HG03135 (cell line): Measurements from ENCODE around the gene RASD2.

Experiments used
- ATAC-seq: cut with Tn5 transposase; IDR thresholded peaks from one replicate; pipeline ENCODE4 v1.9.1; 2021; ENCODE audit warnings: mild to moderate bottlenecking, moderate library complexity; ENCODE audit not compliant: unreplicated experiment

The RASD2 gene

DNA sequence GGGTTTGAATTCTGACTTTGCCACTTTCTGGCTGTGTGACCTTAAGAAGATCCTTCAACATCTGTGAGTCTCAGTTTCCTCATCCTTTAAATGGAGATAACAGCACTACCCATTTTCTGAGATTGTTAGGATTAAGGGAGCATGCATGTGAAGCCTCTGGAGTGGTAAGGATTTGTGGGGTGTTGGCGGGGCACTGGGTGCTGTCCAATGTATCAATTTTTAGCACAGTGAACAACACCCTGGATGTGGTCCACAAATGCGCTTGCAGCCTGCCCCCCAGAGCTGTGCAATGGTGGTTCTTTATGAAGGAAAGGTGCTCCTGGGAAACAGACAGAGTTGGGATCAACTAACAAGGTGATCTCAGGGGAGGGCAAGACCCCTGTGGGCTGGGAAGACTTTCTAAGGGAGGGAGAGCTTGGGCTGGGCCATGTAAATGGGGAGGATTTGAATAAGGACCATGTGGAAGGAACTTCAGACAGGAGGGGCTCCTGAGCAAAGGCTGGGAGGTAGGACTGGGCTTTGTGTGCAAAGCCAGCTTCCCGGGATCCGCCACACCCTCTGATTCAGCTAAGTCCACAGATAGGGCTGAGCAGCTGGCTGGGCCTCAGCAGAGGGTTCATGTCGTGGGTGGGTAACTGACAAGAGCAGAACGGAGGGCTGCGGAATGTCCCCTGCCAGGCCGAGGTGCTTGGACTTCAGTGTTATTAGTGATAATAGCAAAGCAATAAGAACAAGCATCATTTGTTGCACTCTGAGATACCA is 22.7 kb upstream of the RASD2 start:
- ATAC-seq = no peak

DNA sequence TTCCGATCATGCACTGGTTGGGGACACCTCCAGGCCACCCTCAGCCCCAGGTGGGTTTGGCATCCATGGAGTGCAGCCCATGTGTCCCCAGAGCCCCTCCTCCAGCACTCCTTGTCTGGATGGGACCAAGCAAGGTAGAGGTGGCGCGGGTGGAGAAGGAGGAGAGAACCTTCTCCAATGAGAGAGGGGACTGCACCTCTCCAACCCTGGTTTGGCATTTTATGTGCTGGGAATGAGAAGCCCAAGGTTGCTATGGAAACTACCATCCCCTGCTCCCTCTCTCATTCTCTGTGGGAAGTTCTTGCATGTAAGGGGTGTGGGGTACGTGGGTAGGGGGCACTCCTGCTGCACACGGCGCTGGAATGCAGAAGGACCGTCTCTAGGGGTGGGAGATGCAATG is 21.8 kb upstream of the RASD2 start:
- ATAC-seq = no peak

DNA sequence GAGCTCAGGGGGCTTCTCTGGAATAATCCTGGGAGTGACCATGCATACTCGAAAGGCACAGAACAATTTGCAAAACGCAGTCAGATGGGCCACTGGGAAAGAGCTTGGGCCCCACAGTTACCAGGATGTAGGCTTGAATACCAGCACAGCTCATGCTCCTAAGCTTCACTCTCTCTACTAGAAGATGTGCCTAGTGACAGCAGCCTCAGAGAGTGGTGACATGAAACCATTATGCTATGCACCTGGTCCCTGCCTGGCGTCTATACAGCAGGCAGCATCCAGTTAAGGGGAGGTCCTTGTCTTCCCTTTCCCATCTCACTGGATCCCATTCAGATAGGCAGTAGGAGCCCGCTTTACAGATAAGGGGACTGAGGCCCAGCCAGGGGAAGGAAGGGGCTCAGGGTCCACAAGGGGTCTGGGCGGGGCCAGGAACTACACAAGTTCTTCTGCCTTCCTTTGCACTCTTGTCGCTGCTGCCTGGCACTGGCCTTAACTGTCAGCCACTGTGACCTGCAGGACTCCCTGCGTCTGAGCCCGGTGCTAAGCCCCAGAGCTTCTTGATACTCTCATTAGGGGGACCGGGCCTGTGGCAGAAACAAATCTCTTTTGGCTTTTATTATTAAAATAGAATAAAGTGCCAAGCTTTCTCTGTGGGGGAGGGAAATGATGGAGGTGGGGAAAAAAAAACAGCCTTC is 21.2 kb upstream of the RASD2 start:
- no peak for ATAC-seq

DNA sequence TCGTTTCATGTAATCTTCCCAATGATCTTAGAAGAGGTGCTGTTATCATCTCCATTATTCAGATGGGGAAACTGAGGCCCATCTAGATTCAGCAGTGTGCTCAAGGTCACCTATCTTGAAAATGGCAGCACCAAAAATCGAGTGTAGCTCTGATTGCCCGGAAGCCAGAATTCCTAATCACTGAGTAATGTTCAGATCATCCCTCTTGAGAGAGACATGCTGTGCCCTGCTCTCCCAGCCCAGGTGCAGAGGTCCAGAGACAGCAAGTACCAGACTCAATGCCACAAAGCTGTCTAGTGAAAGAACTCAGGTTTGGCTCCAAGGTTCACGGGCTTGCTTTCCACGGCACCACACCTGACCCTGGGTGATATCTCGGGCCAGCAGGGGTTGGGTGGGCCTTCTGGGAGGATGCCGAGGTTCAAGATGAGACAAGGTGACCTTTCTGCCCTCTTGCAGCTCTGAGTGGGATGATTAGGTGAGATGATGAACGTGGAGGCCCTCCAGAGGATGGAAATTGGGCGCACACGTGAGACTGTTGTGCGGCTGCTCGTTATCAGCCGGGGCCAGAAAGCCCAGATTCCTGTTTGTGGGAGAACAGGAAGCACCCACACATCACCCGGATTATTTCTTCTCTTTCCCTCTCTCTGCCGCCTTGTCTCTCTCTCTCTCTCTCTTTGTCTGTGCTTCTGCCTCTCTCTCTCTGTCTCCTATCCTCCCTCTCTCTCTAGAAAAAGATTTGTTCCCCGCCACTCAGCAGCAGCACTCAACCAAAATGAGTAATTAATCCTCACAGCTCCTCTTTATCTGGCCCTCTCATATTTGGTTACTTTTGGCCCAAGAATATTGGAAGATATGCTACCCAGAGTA is 19.0 kb upstream of the RASD2 start:
- no peak for ATAC-seq

GRCh38 chr22:35522225-35523149 is 18.1 kb upstream of the RASD2 start:
- no peak for ATAC-seq

DNA sequence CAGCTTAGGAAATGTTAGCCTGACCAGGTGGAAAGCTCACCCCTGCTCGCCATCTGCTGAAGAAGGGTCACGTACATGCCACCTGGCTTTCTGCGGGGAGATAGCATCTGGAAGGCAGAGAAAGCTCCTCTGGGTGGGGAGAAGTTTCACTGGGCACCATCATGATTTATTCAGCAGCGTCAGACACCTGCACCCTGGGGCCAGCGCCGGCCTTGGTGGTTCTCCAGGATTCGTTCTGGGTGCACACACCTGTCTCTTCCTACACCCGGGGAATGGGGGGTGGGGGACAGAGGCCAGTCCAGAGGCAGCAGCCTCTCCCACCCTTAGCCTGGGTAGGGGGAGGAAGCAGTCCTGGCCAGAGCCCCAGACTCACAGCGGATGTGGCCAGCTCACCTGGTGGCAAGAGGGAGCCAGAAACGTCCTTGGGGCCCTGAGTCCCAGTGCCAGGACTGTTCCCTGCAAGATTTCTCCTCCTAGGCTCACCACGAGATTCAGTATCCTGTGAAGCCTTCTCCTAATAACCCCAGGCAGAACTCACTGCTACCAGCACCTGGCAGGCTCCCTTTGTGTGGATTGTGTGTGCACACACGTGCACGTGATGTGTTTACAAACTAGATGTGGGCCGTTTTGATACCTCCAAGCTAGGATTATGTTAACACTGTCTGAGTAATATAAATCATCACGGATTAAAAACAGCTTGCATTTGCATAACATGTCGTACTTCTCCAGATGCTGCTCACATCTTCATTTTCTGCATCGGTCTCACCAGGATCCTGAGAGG is 17.3 kb upstream of the RASD2 start:
- no peak for ATAC-seq

DNA sequence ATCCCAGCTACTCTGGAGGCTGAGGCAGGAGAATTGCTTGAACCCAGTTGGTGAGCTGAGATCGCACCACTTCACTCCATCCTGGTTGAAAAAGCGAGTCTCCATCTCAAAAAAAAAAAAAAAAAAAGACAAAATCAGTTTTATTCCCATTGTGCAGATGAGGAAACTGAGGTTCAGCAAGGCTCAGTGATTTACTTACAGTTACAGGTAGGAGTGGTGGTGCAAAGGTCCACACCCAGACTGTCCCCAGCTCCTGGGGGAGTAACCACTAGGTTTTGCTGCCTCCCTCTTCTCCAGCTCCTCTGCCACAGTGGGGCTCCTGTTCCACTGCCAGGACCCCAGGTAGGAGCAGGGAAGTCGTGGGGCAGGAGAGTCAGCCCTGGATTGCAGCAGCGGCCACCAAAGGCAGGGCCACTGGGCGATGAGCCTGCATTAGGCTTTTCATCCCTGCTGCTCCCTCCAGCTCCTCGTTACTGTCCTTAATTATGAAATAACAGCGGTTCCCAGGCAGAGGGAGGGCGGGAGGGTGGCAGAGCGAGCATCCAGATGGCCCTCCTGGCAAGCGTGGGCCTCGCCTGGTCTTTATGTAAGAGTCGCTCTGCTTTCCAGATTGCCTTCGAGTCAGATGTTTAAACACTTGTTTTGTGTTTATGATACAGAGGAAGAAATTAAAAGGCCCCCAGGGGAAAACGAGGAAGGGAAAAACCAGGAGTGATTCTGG is 15.5 kb upstream of the RASD2 start:
- no peak for ATAC-seq

GRCh38 chr22:35525687-35526332 is 14.8 kb upstream of the RASD2 start:
- ATAC-seq = no peak

- no peak for ATAC-seq
Observed at GRCh38 chr22:35526333-35526979, 14.2 kb upstream of the RASD2 start.

GRCh38 chr22:35528927-35529326 is 11.7 kb upstream of the RASD2 start:
- ATAC-seq = no peak

DNA sequence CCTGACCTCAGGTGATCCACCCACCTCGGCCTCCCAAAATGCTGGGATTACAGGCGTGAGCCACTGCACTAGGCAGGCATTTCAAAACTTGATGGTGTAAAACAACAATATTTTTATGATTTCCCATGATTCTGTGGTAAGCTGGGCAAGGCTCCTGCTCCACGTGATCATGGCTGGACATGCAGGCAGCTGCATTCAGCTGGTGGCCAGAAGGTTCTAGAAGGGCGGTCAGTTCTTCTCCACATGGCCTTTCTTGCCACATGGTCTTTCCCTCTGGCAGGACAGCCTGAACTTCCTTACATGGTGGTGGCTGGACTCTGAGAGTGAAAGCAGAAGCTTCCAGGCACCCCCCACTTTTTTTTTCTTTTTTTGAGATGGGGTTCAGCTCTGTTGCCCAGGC is 9.9 kb upstream of the RASD2 start:
- no peak for ATAC-seq

GRCh38 chr22:35531202-35531601 is 9.4 kb upstream of the RASD2 start:
- no peak for ATAC-seq

DNA sequence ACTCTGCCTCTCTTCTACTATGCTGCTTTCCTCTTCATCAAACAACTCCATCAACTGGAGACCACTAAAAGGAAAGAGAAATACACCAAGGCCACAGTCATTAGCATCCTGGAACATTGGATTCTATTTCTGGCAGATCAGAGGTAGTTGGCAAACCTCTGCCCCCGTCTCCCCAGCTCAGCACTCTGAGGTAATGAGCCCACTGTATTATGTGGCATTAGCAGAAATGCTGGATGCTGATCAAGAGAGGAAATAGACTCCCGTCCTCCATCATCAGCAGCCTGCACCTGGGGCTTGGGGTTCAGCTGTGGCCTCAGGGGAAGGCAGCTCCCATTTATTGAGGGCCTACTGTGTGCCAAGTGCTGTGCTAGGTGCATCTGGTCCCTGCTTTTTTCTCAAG is 9.0 kb upstream of the RASD2 start:
- ATAC-seq = no peak

- no peak for ATAC-seq
Observed at GRCh38 chr22:35533365-35534029, 7.1 kb upstream of the RASD2 start.

DNA sequence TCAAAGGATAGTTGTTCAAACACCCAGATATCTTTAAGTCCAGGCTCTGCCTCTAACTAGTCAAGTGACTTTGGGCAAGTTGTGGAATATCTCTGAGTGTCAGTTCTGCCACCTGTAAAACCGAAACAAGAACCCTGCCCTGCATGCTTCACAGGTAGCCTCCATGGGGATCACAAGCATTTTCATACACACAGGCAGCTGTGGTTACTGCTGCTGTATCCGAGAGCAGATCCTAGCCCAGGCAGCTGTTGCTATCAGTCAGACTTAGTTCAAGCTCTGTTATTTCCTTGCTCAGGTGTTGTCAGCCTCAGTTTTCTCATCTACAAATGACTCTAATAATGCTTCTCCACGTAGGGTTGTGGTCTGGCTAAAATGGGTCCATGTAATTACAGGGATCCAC is 6.5 kb upstream of the RASD2 start:
- no peak for ATAC-seq

DNA sequence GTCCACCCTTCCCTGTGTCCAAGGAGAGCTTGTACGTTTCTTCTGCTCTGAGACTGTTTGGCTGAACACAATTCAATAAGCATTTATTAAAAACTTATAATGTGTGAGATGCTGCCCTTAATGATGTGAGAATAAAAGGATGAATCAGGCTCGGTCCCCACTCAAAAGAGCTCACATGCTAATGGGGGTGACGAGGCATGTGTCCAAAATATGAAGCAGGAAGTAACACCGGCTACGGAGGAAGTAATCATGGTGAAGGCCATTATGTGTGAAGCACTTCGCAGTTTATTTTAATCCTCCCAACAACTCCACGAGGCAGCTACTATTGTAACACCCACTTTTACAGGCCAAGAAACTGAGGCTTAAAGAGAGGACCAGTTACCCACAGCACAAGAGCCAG is 3.4 kb upstream of the RASD2 start:
- no peak for ATAC-seq

- ATAC-seq = no peak
Observed at GRCh38 chr22:35538801-35539321, 1.8 kb upstream of the RASD2 start.
